Measurements from ENCODE around the gene SIPA1L2.

The SIPA1L2 gene

GRCh38 chr1:232587141-232588008 lies 42.6 kb downstream of the SIPA1L2 start:
- no peak for DNase-seq

- no peak for DNase-seq
Observed at GRCh38 chr1:232586679-232587078, 43.3 kb downstream of the SIPA1L2 start.

DNA sequence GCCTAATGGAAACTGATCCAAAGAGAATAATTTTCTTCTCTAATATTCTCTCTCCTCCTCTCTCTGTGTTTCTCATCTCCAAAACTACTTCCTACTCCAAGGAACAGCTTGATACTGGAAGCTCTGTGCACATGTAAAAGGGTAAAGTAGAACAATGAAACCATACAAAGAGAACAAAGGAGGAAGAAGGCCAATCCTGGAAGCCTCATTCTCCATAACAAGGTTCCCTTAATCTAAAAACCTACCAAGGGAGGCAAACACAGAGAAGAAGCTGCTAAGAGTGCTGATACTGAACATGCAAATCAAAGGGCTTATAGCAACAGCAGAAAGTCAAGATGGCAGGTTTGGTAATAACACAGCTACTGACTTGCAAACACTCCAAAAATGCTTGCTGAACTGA lies 44.4 kb downstream of the SIPA1L2 start:
- DNase-seq: no peak

DNA sequence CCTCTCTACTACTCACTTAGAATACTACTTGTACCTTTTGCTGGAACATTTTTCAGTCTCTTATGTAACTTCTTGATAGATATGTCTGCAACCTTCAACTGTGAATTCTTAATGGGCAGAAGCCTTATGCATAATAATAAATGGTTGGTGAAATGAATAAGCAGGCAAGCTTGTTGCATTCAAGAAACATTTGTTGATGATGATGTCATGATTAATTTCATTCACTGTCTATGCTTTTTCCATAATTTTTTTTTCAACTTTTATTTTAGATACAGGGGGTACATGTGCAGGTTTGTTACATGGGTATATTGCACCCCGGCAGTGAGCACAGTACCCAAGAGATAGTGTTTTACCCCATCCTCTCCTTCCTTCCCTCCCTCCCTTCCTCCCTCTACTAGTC lies 48.0 kb downstream of the SIPA1L2 start:
- no peak for DNase-seq
